ENCODE results near the gene CACNA2D4.

DNA sequence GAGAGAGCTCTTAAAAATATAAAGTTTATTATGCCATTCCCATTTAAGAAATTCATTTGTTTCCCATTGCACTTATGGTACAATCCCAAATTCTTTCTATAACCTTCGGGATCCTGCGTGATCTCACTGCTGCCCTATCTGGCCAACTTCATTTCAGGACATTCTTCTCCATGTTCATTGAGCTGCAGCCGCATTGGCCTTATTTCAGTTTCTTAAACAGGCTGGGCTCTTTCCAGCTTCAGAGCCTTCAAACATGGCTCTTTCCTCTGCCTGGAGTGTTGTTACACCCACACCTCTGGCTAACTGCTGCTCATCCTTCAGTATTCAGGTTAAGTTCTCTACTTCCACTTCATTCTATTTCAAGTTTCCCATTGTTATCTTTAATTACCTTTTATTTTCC is 156.6 kb downstream of the CACNA2D4 start:
- TF ChIP-seq EP300 (IDR thresholded peaks at IDR 0.05) = no peak
- TF ChIP-seq, protein P1, sequence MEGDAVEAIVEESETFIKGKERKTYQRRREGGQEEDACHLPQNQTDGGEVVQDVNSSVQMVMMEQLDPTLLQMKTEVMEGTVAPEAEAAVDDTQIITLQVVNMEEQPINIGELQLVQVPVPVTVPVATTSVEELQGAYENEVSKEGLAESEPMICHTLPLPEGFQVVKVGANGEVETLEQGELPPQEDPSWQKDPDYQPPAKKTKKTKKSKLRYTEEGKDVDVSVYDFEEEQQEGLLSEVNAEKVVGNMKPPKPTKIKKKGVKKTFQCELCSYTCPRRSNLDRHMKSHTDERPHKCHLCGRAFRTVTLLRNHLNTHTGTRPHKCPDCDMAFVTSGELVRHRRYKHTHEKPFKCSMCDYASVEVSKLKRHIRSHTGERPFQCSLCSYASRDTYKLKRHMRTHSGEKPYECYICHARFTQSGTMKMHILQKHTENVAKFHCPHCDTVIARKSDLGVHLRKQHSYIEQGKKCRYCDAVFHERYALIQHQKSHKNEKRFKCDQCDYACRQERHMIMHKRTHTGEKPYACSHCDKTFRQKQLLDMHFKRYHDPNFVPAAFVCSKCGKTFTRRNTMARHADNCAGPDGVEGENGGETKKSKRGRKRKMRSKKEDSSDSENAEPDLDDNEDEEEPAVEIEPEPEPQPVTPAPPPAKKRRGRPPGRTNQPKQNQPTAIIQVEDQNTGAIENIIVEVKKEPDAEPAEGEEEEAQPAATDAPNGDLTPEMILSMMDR (IDR thresholded peaks at IDR 0.05) = no peak
